Liver (tissue), 9 donors: ENCODE results near the gene ZNF134. TPM values are rescaled to one million over a fixed set of nuclear protein-coding genes. Genes with fewer than 3 reads are reported as not detected.

Source experiments
- DNase-seq: peaks from one replicate; pipeline ENCODE4 v3.0.0-alpha.2; 2017; ENCODE audit warnings: low spot score
- H3K27ac ChIP-seq, 2 donors: one replicate each; pipeline ENCODE4 v1.7.0; 2013; ENCODE audit warnings: inconsistent platforms in 2 of 2, low read length in 2 of 2, control low read depth in 1 of 2, low read depth in 1 of 2, mild to moderate bottlenecking in 1 of 2
- H3K27me3 ChIP-seq, 4 donors: one replicate each; pipeline versions ENCODE4 v1.6.1 to v1.7.0; 2013; ENCODE audit warnings: low read length in 3 of 4, inconsistent platforms in 1 of 4, mild to moderate bottlenecking in 1 of 4, moderate library complexity in 1 of 4; ENCODE audit not compliant: control insufficient read depth in 4 of 4, insufficient read depth in 4 of 4
- H3K36me3 ChIP-seq, 4 donors: one replicate each; pipeline versions ENCODE4 v1.6.1 to v1.7.0; 2013; ENCODE audit warnings: low read length in 3 of 4, mild to moderate bottlenecking in 3 of 4, low read depth in 1 of 4, moderate library complexity in 1 of 4; ENCODE audit not compliant: control insufficient read depth in 4 of 4, insufficient read depth in 3 of 4
- H3K4me1 ChIP-seq, 4 donors: one replicate each; pipeline versions ENCODE4 v1.6.1 to v1.7.0; 2013; ENCODE audit warnings: low read length in 3 of 4, mild to moderate bottlenecking in 3 of 4, moderate library complexity in 1 of 4; ENCODE audit not compliant: control insufficient read depth in 4 of 4, insufficient read depth in 4 of 4
- H3K4me3 ChIP-seq, 3 donors: one replicate each; pipeline versions ENCODE4 v1.6.1 to v1.7.0; 2013; ENCODE audit warnings: low read length in 3 of 3, control low read depth in 1 of 3, low read depth in 1 of 3, mild to moderate bottlenecking in 1 of 3
- H3K9ac ChIP-seq, 2 donors: one replicate each; pipeline ENCODE4 v1.7.0; 2013; ENCODE audit warnings: low read length in 2 of 2, mild to moderate bottlenecking in 2 of 2, moderate library complexity in 2 of 2, control low read depth in 1 of 2, low read depth in 1 of 2
- H3K9me3 ChIP-seq, 4 donors: one replicate each; pipeline versions ENCODE4 v1.6.1 to v1.7.0; 2013; ENCODE audit warnings: low read length in 3 of 4; ENCODE audit not compliant: control insufficient read depth in 4 of 4
- ATF3 ChIP-seq: IDR thresholded peaks from 2 replicates; pipeline ENCODE4 v1.6.1; 2016; ENCODE audit warnings: antibody characterized with exemption
- CTCF ChIP-seq: fragments of 150-350 bp; IDR thresholded peaks from 2 replicates; pipeline ENCODE4 v1.5.1; 2017; ENCODE audit warnings: improper control_type of control experiment, low read depth, low read length; ENCODE audit not compliant: missing input control
- EGR1 ChIP-seq, 2 donors: IDR thresholded peaks; 2 replicates each; pipeline ENCODE4 v1.6.1; 2016 to 2018; ENCODE audit warnings: antibody characterized with exemption in 2 of 2, low read depth in 2 of 2
- FOXA1 ChIP-seq: IDR thresholded peaks from 2 replicates; pipeline ENCODE4 v1.6.1; 2016; ENCODE audit warnings: antibody characterized with exemption
- FOXA2 ChIP-seq: IDR thresholded peaks from 2 replicates; pipeline ENCODE4 v1.6.1; 2016; ENCODE audit warnings: antibody characterized with exemption
- GABPA ChIP-seq, 2 donors: IDR thresholded peaks in 1 of 2; conservative IDR thresholded peaks in 1 of 2; 2 replicates each; pipeline ENCODE4 v1.6.1; 2016; ENCODE audit warnings: antibody characterized with exemption in 2 of 2, mild to moderate bottlenecking in 1 of 2, moderate library complexity in 1 of 2
- HNF4A ChIP-seq, 2 donors: conservative IDR thresholded peaks; 2 replicates each; pipeline ENCODE4 v1.6.1; 2016; ENCODE audit warnings: antibody characterized with exemption in 2 of 2, mild to moderate bottlenecking in 2 of 2
- HNF4G ChIP-seq: IDR thresholded peaks from 2 replicates; pipeline ENCODE4 v1.6.1; 2016; ENCODE audit warnings: antibody characterized with exemption
- JUND ChIP-seq, 2 donors: IDR thresholded peaks; 2 replicates each; pipeline ENCODE4 v1.6.1; 2016; ENCODE audit warnings: antibody characterized with exemption in 2 of 2
- MAX ChIP-seq: IDR thresholded peaks from 2 replicates; pipeline ENCODE4 v1.6.1; 2016; ENCODE audit warnings: antibody characterized with exemption
- NR2F2 ChIP-seq: IDR thresholded peaks from 2 replicates; pipeline ENCODE4 v1.6.1; 2016; ENCODE audit warnings: antibody characterized with exemption
- RAD21 ChIP-seq, 2 donors: IDR thresholded peaks; 2 replicates each; pipeline ENCODE4 v1.6.1; 2016; ENCODE audit warnings: antibody characterized with exemption in 2 of 2, mild to moderate bottlenecking in 2 of 2
- REST ChIP-seq: IDR thresholded peaks from 2 replicates; pipeline ENCODE4 v1.6.1; 2016; ENCODE audit warnings: antibody characterized with exemption, mild to moderate bottlenecking
- RXRA ChIP-seq, 2 donors: IDR thresholded peaks; 2 replicates each; pipeline ENCODE4 v1.6.1; 2017 to 2018; ENCODE audit warnings: antibody characterized with exemption in 2 of 2, mild to moderate bottlenecking in 1 of 2
- SP1 ChIP-seq: IDR thresholded peaks from 2 replicates; pipeline ENCODE4 v1.6.1; 2018; ENCODE audit warnings: antibody characterized with exemption, mild to moderate bottlenecking
- TAF1 ChIP-seq: conservative IDR thresholded peaks from 2 replicates; pipeline ENCODE4 v1.6.1; 2016; ENCODE audit warnings: antibody characterized with exemption, mild to moderate bottlenecking
- YY1 ChIP-seq: IDR thresholded peaks from 2 replicates; pipeline ENCODE4 v1.6.1; 2016; ENCODE audit warnings: antibody characterized with exemption, mild to moderate bottlenecking
- ZBTB33 ChIP-seq: IDR thresholded peaks from 2 replicates; pipeline ENCODE4 v1.6.1; 2016; ENCODE audit warnings: antibody characterized with exemption
- WGBS: extraction: QIAGEN DNeasy Blood & Tissue Kit; methylation state at CpG from one replicate; pipeline ENCODE4 v1.1.7; 2013; 5-methylcytosine and 5-hydroxymethylcytosine counted together
- polyA plus RNA-seq, 2 donors: library from polyadenylated mRNA; stranded (reverse) in 1 of 2; unstranded in 1 of 2; fragments of 200-250 nt in 1 of 2; fragments of >200 nt in 1 of 2; fragmentation: Nextera tagmentation in 1 of 2; extraction: Ambion mirVana in 1 of 2; gene quantifications; one replicate each; pipeline versions ENCODE4 v1.2.1 to v1.2.3, GENCODE V29; 2013 to 2015
- total RNA-seq, 2 donors: library from RNA; depleted of rRNA; stranded (reverse); fragments of >200 nt; gene quantifications; one replicate each; pipeline ENCODE4 v1.2.3, GENCODE V29; 2014
- donor health status: healthy.
- donor health status: healthy.
- donor health status: healthy.
- donor health status: healthy.
- donor health status: healthy.

ZNF134 gene
- total and polyA plus RNA-seq, 4 donors: 1.5 to 12.1 (median 5.4) TPM

GRCh38 chr19:57665261-57665806 lies 51.3 kb downstream of the ZNF134 start:
- H3K9ac ChIP-seq: no peak overlapping the region
- 82% methylated on average over 9 of the region's 9 CpGs for WGBS
- TF ChIP-seq YY1 (no peak), ATF3 (no peak), REST (no peak), ZBTB33 (no peak), CTCF (no peak), RAD21 (IDR thresholded peaks at IDR 0.05) (no peak), FOXA1 (no peak), TAF1 (no peak), JUND (IDR thresholded peaks at IDR 0.05) (no peak), HNF4A (conservative IDR thresholded peaks at IDR 0.05) (no peak), FOXA2 (no peak), NR2F2 (no peak), HNF4G (no peak), RXRA (IDR thresholded peaks at IDR 0.05) (no peak), GABPA (IDR thresholded peaks at IDR 0.05 in 1 of 2, conservative IDR thresholded peaks at IDR 0.05 in 1 of 2) (no peak), EGR1 (IDR thresholded peaks at IDR 0.05; ENCODE audit: low read depth in 2 of 2) (no peak)
- H3K36me3 ChIP-seq: peaks cover 0 to 2% (median 0%) of the 10 kb centered on the region in 4 donors
- H3K27ac ChIP-seq: no peak overlapping the region
- H3K4me3 ChIP-seq: no peak overlapping the region
- peaks cover 9 to 23% (median 14%) of the 10 kb centered on the region in 4 donors for H3K9me3 ChIP-seq
- peaks cover 0 to 10% (median 1%) of the 10 kb centered on the region in 4 donors for H3K27me3 ChIP-seq
- H3K4me1 ChIP-seq: peaks cover 0 to 4% (median 0%) of the 10 kb centered on the region in 4 donors
- no peak for DNase-seq

GRCh38 chr19:57667228-57667627 lies 53.2 kb downstream of the ZNF134 start:
- DNase-seq: no peak
- Histone ChIP-seq H3K9me3 (peaks cover 8 to 26% (median 18%) of the 10 kb centered on the region in 4 donors), H3K9ac (no peak overlapping the region), H3K36me3 (peaks cover 0 to 2% (median 0%) of the 10 kb centered on the region in 4 donors), H3K27ac (no peak overlapping the region), H3K27me3 (peaks cover 0 to 6% (median 3%) of the 10 kb centered on the region in 4 donors), H3K4me1 (peaks cover 0 to 4% (median 0%) of the 10 kb centered on the region in 4 donors), H3K4me3 (no peak overlapping the region)
- WGBS: 90% methylated on average over 1 of the region's 1 CpG
- TF ChIP-seq TAF1 (no peak), ZBTB33 (no peak), RAD21 (IDR thresholded peaks at IDR 0.05) (no peak), SP1 (no peak), JUND (IDR thresholded peaks at IDR 0.05) (no peak), FOXA2 (no peak), GABPA (IDR thresholded peaks at IDR 0.05 in 1 of 2, conservative IDR thresholded peaks at IDR 0.05 in 1 of 2) (no peak), HNF4G (no peak), MAX (no peak), NR2F2 (no peak), RXRA (IDR thresholded peaks at IDR 0.05) (no peak), REST (no peak), FOXA1 (no peak)
